Adrenal gland (tissue), 12 donors: ENCODE measurements around the gene CCDC186. TPM values are rescaled to one million over a fixed set of nuclear protein-coding genes. Genes with fewer than 3 reads are reported as not detected.

Source experiments
- DNase-seq, 7 donors: peaks; one replicate each; pipeline ENCODE4 v3.0.0-alpha.2; 2019 to 2020
- H3K27ac ChIP-seq, 5 donors: fragments of 200-600 bp; sonication (generic) in 4 of 5; 1 replicate in 3 of 5; 2 replicates in 2 of 5; pipeline versions ENCODE4 v1.5.1 to v1.8.0; 2016 to 2020; ENCODE audit warnings: mild to moderate bottlenecking in 1 of 5
- H3K27me3 ChIP-seq: fragments of 200-600 bp; 2 replicates; pipeline ENCODE4 v1.8.0; 2021
- H3K36me3 ChIP-seq, 2 donors: fragments of 200-600 bp; replicated peaks in 1 of 2; 1 replicate in 1 of 2; 2 replicates in 1 of 2; pipeline versions ENCODE4 v1.5.1 to v1.8.0; 2018 to 2022
- H3K4me1 ChIP-seq, 2 donors: fragments of 200-600 bp; replicated peaks in 1 of 2; 1 replicate in 1 of 2; 2 replicates in 1 of 2; pipeline versions ENCODE4 v1.5.1 to v1.8.0; 2018 to 2021
- H3K4me3 ChIP-seq, 4 donors: fragments of 200-600 bp; sonication (generic) in 3 of 4; one replicate each; pipeline ENCODE4 v1.5.1; 2016 to 2018
- H3K9me3 ChIP-seq, 3 donors: fragments of 200-600 bp; sonication (generic) in 1 of 3; replicated peaks in 1 of 3; 1 replicate in 2 of 3; 2 replicates in 1 of 3; pipeline versions ENCODE4 v1.5.1 to v1.8.0; 2016 to 2021
- CTCF ChIP-seq, 6 experiments: fragments of 450-650 bp in 4 of 6; fragments of 200-600 bp in 2 of 6; sonication (generic) in 1 of 6; IDR thresholded peaks; 1 replicate in 5 of 6; 2 replicates in 1 of 6; pipeline versions ENCODE4 v1.5.1 to v1.8.0; 2016 to 2021; ENCODE audit warnings: antibody characterized with exemption in 6 of 6, mild to moderate bottlenecking in 2 of 6, moderate library complexity in 1 of 6
- POLR2A ChIP-seq, 2 donors: fragments of 450-650 bp; IDR thresholded peaks; one replicate each; pipeline ENCODE4 v1.6.1; 2017; ENCODE audit warnings: antibody characterized with exemption in 2 of 2, mild to moderate bottlenecking in 2 of 2, moderate library complexity in 1 of 2
- WGBS, 4 donors: extraction: QIAGEN DNeasy Blood & Tissue Kit in 2 of 4; methylation state at CpG; one replicate each; pipeline versions ENCODE4 v1.1.5 to v1.1.7; 2013 to 2017; 5-methylcytosine and 5-hydroxymethylcytosine counted together
- intact Hi-C, 2 donors: fragments of 100-400 bp; cut with DNase I; formaldehyde crosslinking; loops; one replicate each; pipeline versions ENCODE4 v1.14.1 to v1.15.0; 2022 to 2023
- polyA plus RNA-seq, 3 donors: library from polyadenylated mRNA; stranded (reverse); fragments of 200-250 nt in 2 of 3; fragments of 350-450 nt in 1 of 3; fragmentation: Illumina TruSeq in 1 of 3; extraction: RNeasy Lipid Tissue Mini Kit (QIAGEN cat#74804) in 1 of 3; gene quantifications; one replicate each; pipeline ENCODE4 v1.2.3, GENCODE V29; 2013 to 2014
- total RNA-seq, 9 donors: library from RNA; depleted of rRNA in 4 of 9; stranded (reverse); fragments of >200 nt in 4 of 9; fragments of 120-200 nt in 1 of 9; fragmentation: NEBNext Ultra II Directional in 1 of 9; extraction: Animal tissue kit (Norgen Biotek cat#: 25700) in 1 of 9; gene quantifications; one replicate each; pipeline versions ENCODE4 v1.1.0 to v1.2.4, GENCODE V29; 2013 to 2023
- donor health status: healthy with polysubstance abuse.
- donor health status: Bipolar disorder and iron deficiency.
- donor health status: DM: yes; HTN: yes; CAD: no.
- donor health status: DM: no; HTN: no; CAD: no.
- donor health status: DM: no; HTN: no; CAD: no.
- donor health status: DM: yes; HTN: yes; CAD: no.

CCDC186 gene
- total and polyA plus RNA-seq, 12 donors = 1.9 to 20.1 (median 16.8) TPM

GRCh38 chr10:114140036-114140435 lies 34.0 kb downstream of the CCDC186 start:
- WGBS, 4 donors = 48 to 98% (median 73%) methylated on average over 1 of the region's 1 CpG
- Histone ChIP-seq H3K4me3 (no peak overlapping the region), H3K36me3 (peaks cover 0 to 36% of the 10 kb centered on the region in 2 donors)

GRCh38 chr10:114138581-114138980 lies 35.4 kb downstream of the CCDC186 start:
- H3K4me3 ChIP-seq = no peak overlapping the region
- H3K36me3 ChIP-seq = peaks cover 0 to 45% of the 10 kb centered on the region in 2 donors
- intact Hi-C loops = no loop called here
- TF ChIP-seq POLR2A (IDR thresholded peaks at IDR 0.05) (no peak), CTCF (IDR thresholded peaks at IDR 0.05) (no peak)
- no peaks in the 10 kb centered on the region for H3K9me3 ChIP-seq
- no peaks in the 10 kb centered on the region for H3K4me1 ChIP-seq
- no peaks in the 10 kb centered on the region for H3K27me3 ChIP-seq
- WGBS, 4 donors = 76 to 87% (median 83%) methylated on average over 3 of the region's 3 CpGs
- no peak overlapping the region for H3K27ac ChIP-seq
- no peak for DNase-seq

More at GRCh38 chr10:114140036-114140435, 34.0 kb downstream of the CCDC186 start:
- Histone ChIP-seq H3K4me1 (no peaks in the 10 kb centered on the region), H3K9me3 (no peaks in the 10 kb centered on the region), H3K27me3 (no peaks in the 10 kb centered on the region), H3K27ac (no peak overlapping the region)
- intact Hi-C loops = no loop called here
- TF ChIP-seq CTCF (IDR thresholded peaks at IDR 0.05) = no peak
- TF ChIP-seq POLR2A (IDR thresholded peaks at IDR 0.05) = no peak
- DNase-seq = no peak

GRCh38 chr10:114135476-114135875 lies 38.5 kb downstream of the CCDC186 start:
- no peak for TF ChIP-seq CTCF (IDR thresholded peaks at IDR 0.05)
- TF ChIP-seq POLR2A (IDR thresholded peaks at IDR 0.05) = no peak
- H3K9me3 ChIP-seq = no peaks in the 10 kb centered on the region
- peaks cover 0 to 47% of the 10 kb centered on the region in 2 donors for H3K36me3 ChIP-seq
- DNase-seq = no peak
- intact Hi-C loops = no loop called here
- WGBS, 4 donors = 83 to 89% (median 85%) methylated on average over 2 of the region's 2 CpGs
- H3K27me3 ChIP-seq = no peaks in the 10 kb centered on the region
- H3K4me1 ChIP-seq = no peaks in the 10 kb centered on the region
- no peak overlapping the region for H3K4me3 ChIP-seq
- H3K27ac ChIP-seq = no peak overlapping the region

GRCh38 chr10:114131094-114131493 lies 42.9 kb downstream of the CCDC186 start:
- no peak for DNase-seq
- Histone ChIP-seq H3K4me3 (no peak overlapping the region), H3K27me3 (no peaks in the 10 kb centered on the region), H3K36me3 (peaks cover 0 to 75% of the 10 kb centered on the region in 2 donors), H3K9me3 (no peaks in the 10 kb centered on the region), H3K27ac (no peak overlapping the region), H3K4me1 (no peaks in the 10 kb centered on the region)
- TF ChIP-seq POLR2A (IDR thresholded peaks at IDR 0.05) = no peak
- TF ChIP-seq CTCF (IDR thresholded peaks at IDR 0.05) = no peak
- intact Hi-C loops = no loop called here
- WGBS, 4 donors = 80 to 87% (median 84%) methylated on average over 3 of the region's 3 CpGs
